GM18498 (cell line): Measurements from ENCODE around the gene AADAC.
"Not testable (repeated sequence)": the region's sequence is repeated elsewhere in the genome, so short reads cannot be mapped to it uniquely, and the experiment has no call there.

ENCODE experiments used
- ATAC-seq: cut with Tn5 transposase; IDR thresholded peaks from one replicate; pipeline ENCODE4 v1.9.1; 2021; ENCODE audit warnings: mild to moderate bottlenecking, moderate library complexity; ENCODE audit not compliant: unreplicated experiment

AADAC gene

GRCh38 chr3:151813799-151814198 is at the start of gene AADAC:
TSS of gene AADAC (plus strand) at chr3:151814116. CDS start at chr3:151814163, 47 bp downstream.
- no peak for ATAC-seq

GRCh38 chr3:151764699-151765098 is 49.2 kb upstream of the AADAC start:
- not testable (repeated sequence) for ATAC-seq

DNA sequence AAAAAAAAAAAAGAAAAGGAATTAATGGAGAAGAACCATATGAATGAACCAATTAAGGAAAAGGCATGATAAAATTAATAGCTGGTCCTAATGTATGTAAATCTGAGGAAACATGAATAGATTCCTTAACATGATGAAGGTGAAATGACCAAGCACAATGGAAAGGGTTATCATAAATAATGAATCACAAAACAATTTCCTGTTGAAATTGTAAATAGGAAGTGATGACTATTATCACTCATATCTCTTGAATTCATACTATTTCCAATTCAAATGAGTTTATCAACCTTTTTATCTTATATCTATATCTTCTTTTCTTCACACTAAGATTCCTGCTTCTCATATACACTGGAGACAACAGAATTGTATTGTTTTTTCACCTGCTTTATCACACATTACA is 48.2 kb upstream of the AADAC start:
- no peak for ATAC-seq

DNA sequence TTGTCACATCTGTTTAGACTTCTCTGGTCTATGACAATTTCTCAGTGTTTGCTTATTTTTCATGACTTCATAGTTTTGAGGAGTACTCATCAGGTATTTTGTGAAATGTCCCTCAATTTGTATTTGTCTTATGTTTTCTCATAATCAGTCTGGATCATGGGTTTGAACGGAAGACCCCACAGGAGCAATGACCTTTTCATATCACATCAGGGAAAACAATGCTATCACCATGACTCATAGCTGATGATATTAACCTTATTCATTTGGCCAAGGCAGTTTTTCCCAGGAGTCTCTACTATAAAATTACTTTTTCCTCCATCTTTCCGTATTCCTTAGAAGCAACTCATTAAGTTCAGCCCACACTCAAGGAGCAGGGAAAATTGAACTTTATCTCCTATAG is 47.5 kb upstream of the AADAC start:
- no peak for ATAC-seq

- no peak for ATAC-seq
Observed at GRCh38 chr3:151768393-151768930, 45.5 kb upstream of the AADAC start.

- no peak for ATAC-seq
Observed at GRCh38 chr3:151769175-151769574, 44.7 kb upstream of the AADAC start.

- no peak for ATAC-seq
Observed at GRCh38 chr3:151770956-151771355, 43.0 kb upstream of the AADAC start.

- ATAC-seq = no peak
Observed at GRCh38 chr3:151772825-151773480, 41.0 kb upstream of the AADAC start.

DNA sequence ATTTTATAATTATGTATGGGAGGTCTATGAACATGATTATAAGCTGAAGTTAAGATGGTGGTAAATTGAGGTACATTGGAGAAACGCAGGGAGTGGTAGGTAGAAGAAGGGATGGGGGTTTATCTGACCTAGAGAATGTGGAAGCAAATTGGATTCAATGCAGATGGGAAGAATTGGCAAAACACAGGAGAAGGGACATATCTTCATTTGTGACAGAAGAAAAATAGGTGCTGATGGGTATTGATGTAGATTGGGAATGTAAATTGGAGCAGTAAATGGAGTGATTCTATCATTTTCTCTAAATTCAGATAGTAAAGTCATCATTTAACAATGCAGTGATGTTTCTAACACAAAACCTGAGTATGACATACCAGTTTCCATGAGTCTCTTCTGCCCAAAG is 39.7 kb upstream of the AADAC start:
- ATAC-seq = no peak

DNA sequence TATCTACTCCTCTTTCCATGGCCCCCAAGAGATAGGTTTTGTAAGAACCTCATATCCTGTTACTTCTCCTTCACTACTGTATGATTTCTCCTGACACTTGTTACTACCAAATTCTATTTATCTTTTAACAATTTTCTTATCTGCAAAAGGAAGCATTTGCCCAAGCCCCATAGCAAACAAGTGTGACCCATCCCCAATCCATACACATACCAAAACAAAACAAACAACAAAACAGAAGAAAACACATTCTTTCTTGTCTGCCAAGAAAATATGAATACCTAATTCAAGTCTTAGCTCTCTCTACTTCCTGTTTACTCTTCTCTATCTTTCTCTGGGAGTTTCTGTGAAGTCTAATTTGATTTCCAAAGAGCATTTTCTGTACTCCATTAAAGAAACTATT is 39.0 kb upstream of the AADAC start:
- ATAC-seq = no peak

- no peak for ATAC-seq
Observed at GRCh38 chr3:151775314-151776258, 38.3 kb upstream of the AADAC start.

- no peak for ATAC-seq
Observed at GRCh38 chr3:151776259-151776740, 37.6 kb upstream of the AADAC start.

GRCh38 chr3:151777880-151778279 is 36.0 kb upstream of the AADAC start:
- no peak for ATAC-seq

DNA sequence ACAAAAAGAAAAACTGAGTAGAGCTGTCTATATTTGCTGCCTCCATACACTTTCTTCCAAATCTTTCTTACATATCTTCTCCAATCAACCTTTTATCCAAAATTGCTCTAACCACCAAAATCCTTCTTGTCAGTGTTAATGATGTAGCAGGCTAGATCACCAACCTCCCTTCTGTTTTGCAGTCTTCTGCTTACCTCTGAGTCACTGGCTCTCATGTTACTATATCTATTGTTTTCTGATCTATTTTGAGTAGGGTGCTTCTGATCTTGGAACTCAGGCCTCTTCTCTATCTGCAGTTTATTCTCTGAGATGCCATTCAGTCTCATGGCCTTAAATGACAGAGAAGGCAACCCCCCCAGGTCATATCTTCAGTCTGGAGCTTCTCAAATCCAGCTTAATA is 26.3 kb upstream of the AADAC start:
- no peak for ATAC-seq

GRCh38 chr3:151788401-151788800 is 25.5 kb upstream of the AADAC start:
- ATAC-seq = no peak

- ATAC-seq = no peak
Observed at GRCh38 chr3:151789853-151790463, 24.0 kb upstream of the AADAC start.

GRCh38 chr3:151790763-151791162 is 23.2 kb upstream of the AADAC start:
- ATAC-seq = not testable (repeated sequence)

DNA sequence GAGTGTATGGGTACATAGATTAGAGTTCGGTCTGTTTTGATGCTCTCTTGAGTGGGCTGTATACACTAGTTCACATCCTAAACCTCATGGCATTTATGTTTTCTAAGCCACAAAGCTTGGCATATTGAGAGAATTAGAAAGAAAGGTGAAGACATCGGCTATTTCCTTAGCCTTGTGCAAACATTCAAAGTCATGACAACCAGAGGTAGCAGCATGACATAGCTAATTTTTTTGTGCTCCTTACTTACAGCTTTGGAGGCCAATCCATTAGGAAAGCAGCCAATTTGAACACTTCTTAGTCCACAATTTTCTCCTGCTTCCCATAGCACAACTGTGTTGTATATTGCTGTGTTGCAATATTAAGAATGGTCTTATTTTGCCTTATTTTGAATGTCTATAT is 21.5 kb upstream of the AADAC start:
- ATAC-seq = no peak

GRCh38 chr3:151793636-151794035 is 20.3 kb upstream of the AADAC start:
- no peak for ATAC-seq

DNA sequence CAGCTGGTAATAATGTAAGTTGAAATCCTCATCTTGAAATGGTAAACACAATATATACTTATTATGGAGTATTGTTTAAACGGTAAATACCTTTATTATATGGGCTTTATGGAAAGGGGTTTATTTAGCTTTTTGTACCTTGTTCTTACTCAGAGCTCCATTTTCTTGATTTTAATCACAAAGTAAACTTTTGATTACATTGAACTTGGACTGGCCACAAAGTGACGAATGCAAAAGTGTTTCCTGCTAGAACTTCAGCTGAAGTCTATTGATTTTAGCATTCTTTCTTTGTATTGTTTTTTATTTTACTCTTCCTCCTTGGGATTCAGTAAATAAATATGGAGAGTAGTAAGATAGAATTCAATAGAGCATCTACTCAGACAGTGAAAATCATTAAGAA is 19.8 kb upstream of the AADAC start:
- no peak for ATAC-seq

- no peak for ATAC-seq
Observed at GRCh38 chr3:151795276-151795675, 18.6 kb upstream of the AADAC start.
